Measurements from ENCODE around the gene MTPN.

DNA sequence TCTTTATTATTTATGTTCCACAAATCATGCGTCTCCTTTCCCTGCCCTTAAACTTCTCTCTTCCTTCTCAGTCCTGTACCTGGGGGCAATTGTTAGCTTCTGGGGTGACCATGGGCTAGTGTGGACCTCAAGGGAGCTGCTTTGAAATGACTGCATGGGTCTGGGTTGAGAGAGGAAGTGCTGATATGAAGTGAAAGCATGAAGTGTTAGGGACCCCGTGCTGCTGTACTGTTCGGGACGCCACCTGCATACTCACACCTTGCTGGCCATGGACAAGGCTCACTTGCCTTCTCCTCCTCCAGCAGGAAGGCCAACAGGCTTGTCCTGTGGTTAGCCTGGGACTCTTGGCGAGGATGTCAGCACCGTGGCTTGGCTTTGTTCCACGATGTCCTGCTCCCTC lies 56.7 kb downstream of the MTPN start:
- TF ChIP-seq CTCF (IDR thresholded peaks at IDR 0.05), result no peak
- no peak for TF ChIP-seq EZH2phosphoT487 (IDR thresholded peaks at IDR 0.05)

All from neural progenitor cell (in vitro differentiated cells).